HG03066 (cell line): ENCODE measurements around the gene SH3RF2.
"Not testable (repeated sequence)": the region's sequence is repeated elsewhere in the genome, so short reads cannot be mapped to it uniquely, and the experiment has no call there.

Experiments used
- ATAC-seq: cut with Tn5 transposase; IDR thresholded peaks from one replicate; pipeline ENCODE4 v1.9.1; 2021; ENCODE audit warnings: low read depth; ENCODE audit not compliant: unreplicated experiment

The SH3RF2 gene

DNA sequence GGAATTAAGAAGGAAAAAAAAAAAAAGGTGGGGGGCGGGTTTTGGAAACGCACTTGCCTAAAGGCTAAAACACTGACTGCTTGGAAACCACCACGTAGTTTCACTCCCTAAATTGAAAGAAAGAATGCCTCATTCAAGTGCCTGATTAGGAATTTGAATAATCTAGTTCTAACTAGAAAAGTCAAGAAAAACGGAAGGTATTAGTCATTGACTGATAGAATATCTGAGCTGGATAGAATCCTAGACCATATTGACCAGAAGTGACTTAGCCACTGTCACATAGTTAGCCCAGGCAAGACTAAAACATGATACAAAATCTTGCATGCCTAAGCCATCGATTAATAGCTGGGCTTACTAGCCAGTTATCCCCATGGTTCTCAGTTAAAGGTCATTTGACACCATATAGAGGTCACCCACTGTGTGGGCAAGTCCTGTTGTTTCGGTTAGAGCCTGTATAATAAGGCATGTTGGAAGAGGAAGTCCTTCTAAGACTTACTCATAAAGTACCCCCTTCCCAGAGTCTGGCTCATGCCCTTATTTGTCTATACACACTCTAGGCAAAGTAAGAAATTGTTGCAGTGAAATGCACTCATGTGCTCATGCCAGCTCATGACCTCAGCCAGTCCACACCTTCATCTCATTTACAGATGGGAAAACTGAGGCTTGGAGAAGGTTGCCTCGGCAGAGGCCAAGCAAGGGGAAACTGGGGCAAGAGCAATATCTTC is 40.2 kb downstream of the SH3RF2 start:
- ATAC-seq, result no peak

DNA sequence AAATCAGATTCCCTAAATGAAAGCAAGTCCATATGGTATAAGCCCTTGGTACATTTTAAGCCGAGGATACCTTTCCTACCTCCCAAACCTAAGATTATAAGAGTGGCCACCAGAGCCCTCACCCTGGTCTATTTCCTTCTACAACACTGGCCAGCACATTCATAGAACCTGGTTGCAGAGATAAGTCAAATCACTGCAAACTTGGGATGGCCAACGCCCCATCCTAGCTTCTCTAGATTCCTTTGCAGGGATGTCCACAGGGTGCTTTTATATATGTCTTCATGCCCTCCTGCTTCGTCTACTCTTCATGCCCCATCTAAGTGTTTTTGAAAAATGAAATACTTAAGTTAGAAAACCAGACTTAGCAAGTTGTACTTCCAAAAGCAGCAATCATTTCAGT is 41.8 kb downstream of the SH3RF2 start:
- ATAC-seq, result no peak

DNA sequence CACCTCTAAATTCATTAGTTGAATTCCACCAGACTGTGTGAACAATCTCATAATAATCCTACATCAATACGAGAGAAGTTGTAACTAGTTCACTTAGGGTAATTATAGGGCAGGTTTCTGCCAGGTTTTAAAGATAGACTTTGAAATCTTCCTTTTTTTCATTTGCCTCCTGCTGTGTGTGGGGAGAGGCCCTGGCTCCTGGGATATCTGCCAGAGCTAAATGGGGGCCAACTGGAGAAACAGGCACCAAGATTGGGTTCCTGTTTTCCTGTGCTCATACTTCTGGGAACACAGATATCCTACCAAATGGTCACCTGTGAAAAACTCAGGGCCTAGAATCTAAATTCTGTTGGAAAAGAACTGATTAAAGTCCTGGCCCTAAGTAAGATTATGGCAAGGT is 42.3 kb downstream of the SH3RF2 start:
- no peak for ATAC-seq

DNA sequence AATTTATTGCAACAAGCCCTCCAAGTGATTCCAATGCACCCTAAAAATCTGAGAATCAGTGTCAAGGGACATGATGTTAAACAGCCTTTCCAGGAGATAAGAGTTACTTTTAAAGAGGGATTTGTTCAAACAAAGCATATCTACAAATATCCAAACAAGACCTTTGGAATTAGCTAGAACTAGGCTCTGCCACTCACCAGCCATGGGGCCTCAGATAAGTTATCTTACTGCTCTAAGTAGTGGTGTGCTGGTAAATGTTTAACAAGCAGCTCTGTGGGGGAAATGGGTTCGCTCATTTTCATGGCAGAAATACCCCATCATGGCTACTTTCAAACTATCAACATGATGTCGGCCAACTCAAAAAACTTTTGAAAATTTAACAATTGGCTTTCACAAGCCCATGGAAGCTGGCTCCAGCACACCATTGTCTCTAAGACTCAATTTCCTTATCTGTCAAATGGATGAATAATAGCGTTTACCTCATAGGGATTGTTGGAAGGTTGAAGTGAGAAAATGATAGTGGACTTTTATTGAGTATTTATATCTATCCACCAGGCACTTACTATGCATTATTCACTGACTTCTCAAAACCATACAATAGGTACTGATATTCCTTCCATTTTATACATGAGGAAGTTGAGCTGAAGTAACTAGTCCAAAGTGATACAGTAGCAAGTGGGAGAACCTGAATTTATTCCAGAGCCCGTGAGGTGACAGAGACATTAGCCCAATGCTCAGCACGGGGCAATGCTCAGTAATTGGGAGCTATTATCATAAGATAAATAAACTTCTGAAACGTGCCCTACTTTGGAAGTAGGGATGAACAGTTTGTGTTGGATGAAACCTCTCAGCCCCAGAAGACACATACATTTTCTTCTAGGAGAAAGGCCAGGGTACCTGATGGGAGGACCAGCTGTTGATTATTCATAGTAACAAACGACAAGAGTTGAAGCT is 43.2 kb downstream of the SH3RF2 start:
- ATAC-seq, result no peak

DNA sequence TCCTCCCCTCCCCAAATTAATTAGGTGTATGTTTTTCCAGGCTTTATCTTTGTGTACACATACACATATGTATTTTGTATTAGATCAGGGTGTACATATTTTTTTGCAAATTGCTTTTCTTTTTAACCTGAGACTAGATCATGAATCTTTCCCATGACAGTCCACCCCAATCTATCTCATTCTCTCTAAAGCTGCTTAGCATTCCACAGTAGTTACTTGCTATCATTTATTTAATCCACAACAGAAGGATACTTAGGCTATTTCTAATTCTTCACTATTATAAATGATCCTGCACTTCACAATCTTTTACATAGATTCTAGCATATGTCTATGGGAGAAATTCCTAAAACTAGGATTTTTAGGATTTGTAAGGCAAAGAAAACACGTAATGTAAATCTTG is 43.9 kb downstream of the SH3RF2 start:
- ATAC-seq, result no peak

DNA sequence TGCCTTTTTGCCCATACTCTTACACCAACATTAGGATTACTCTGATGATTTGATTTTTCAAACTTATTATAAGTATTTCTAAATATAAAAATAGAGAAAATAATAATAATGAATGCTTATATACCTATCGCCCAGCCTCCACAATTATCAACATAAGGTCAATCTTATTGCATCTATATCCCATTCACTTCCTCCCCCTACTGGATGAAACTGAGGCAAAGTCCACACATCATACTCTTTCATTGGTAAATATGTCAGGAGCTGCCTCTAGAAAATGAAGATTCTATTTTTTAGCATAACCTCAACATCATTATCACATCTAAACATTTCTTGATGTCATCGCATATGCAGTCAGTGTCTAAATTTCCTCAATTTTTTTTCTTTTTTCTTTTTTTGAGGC is 44.3 kb downstream of the SH3RF2 start:
- ATAC-seq, result no peak

DNA sequence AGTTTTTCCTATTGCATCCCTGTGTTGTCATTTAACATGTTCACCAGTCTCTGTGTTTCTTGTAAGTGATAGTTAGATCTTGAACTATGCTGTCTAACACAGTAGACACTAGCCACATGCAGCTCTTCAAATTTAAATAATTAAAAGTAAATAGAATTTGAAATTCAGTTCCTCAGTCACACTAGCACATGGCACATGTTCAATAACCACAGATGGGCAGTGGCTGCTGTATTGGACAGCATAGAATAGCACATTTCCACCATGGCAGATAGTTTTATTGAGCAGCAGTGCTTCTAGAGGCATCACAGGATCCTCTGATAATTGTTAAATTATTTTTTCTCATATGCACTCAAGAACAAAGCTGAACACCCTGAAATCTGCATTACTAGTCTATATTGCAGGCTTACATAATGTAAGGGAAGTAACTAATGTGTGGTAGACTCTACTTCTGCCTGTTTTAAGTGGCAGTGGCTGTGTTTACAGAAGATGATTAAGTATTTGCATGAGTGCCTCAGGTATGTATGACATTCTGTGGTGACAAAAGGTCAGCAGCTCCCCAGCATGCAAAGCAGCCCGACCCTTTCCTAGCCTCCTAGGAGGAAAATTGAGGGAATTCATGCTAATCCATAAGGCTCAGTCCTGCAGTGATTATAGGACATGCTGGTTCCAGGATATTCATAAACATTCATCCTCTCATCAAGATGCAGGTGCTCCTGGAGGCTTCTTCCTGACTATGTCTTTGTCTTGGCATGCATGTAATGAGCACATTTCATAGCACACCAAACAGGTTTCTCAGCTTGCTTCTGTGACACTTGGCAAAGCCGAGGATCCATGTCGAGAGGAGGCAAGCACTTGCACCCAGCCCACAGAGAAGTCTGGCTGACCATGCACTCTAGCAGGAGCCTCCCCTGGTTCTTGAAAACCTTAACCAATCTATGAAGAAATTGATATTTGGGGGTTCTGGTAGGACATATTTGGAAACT is 45.5 kb downstream of the SH3RF2 start:
- ATAC-seq, result no peak

DNA sequence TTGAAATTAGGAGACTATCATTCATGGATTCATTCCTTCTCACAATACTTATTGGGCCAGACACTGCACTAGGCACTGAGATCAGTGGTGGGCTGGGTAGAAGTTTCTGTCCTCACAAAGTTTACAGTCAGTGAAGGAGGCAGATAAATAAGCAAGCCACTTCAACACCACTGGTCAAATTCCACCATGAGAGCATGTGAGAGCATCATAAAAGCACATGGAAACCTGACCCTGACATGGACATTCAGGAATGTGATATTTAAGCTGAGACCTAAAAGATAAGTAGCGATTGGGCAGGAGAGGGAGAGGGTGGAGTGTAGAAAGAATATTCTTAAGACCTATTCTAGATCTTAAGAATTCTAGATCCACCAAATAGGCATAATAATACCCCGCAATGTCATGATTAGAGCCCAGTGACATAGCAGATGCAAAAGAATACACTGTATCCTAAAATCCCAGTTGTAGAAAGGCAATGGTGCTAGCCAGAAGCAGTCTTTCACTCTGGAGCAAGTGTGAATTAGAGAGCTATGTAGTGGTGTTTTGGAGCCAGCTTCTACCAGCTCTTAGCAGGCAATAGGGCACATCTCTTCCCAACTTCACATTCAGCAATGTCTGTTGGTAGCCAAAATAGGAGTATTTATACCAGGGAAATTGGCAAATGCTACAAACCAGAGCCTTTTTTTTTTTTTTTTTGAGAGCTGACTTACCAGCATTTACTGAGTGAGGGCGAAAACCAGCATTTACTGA is 46.4 kb downstream of the SH3RF2 start:
- no peak for ATAC-seq

DNA sequence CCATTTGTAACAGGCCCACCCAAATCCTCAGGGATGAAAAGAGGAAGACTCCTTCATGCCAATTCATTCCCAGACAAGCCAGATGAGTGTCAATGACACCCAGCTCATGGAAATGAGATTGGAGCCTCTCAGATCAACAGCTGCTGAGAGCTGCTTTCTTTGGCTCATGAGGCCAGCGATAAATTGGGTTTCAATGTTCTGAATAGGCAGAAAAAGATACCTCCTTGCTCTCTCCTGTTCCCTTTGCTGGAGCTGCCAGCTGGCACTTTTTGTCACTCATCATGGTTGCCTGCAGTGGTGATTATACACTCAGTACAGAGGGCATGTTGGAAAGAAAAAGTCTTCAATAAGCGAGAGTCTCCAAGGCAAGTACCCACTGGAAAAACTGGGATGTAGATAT is 47.1 kb downstream of the SH3RF2 start:
- ATAC-seq, result no peak

DNA sequence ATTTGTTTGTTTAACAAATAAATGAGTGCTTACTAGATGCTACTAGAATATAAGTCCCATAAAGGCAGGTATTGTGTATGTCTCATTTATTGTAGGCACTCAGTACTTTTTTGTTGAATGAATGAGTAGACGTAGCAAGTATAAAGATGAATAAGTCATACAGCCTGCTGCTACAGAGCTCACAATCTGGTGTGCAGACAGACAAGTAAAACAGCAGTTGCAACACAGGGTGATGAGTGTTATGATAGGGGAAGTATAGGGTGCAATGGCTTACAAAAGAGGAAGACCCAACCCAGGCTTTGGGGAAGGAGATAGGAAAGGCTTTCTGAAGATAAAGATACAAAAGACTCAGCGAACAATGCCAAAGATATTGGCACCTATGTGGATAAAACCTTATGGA is 47.7 kb downstream of the SH3RF2 start:
- no peak for ATAC-seq

DNA sequence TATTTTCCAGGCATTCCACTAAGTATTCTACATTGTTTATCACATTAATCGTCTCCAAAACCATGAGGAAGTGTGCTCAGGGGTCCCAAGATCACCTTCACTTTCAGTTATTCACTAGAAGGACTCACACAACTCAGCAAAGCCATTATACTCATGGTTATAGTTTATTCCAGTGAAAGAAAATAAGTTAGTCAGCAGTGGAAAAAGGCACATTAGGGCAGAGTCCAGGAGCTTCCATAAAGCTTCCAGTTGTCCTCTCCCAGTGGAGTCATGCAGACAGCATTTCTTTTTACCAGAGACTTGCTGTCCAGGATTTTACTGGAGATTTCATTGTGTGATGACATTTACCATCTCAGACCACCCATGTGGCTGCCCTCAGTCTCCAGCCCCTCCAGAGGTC is 51.5 kb downstream of the SH3RF2 start:
- no peak for ATAC-seq

DNA sequence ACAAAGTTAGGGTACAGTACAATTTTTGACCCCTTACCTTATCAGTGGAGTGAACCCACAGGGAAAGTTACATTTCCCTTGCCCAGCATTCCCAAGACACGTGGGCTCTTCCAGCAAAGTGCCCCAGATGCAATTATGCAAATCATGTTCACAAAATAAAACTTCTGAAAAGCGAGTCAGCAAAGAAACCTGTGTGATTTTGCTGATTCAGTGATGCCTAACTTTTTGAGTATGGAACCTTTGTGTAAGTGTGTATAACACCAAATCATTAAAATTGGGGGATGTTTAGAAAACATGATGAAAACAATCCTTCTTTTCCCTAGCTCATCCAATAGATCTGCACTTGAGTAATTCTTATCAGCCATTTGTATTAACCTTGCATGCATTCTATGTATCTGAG is 52.6 kb downstream of the SH3RF2 start:
- ATAC-seq, result no peak

DNA sequence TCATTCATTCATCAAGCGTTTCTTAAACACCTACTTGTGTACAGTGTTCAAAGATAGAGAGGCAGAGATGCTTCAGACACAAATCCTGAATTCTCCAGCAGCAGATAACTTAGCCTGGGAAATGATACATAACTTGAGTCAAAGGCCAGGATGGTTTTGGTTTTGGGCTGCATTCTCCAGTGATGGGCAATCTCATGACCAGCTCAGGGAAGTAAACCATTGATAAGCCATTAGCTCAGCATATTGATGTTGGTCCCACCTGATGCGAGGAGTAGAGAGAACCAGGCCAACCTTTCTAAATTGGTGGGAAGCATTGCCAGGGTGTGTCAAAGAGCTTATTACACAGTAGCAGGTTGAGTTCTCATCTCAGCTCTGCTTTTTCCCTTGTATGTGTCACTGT is 53.0 kb downstream of the SH3RF2 start:
- ATAC-seq, result no peak

DNA sequence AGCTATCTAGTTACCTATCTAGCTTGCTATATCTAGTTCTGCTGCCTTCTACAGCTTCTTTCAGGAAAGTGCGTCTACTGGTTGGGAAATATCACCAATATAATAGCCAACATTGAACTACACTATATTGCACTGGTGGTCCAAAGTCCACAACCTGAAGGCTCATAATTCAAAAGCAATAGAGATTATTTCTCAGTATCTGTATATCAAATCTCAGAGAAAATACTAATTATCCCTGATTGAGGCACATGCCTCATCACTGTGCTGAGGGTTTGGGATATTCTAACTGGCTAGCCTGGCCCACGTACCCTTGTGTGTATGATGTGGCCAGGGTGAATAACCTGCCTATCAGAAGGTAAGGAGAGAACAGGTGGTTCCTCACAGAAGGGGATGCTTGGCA is 53.8 kb downstream of the SH3RF2 start:
- no peak for ATAC-seq

DNA sequence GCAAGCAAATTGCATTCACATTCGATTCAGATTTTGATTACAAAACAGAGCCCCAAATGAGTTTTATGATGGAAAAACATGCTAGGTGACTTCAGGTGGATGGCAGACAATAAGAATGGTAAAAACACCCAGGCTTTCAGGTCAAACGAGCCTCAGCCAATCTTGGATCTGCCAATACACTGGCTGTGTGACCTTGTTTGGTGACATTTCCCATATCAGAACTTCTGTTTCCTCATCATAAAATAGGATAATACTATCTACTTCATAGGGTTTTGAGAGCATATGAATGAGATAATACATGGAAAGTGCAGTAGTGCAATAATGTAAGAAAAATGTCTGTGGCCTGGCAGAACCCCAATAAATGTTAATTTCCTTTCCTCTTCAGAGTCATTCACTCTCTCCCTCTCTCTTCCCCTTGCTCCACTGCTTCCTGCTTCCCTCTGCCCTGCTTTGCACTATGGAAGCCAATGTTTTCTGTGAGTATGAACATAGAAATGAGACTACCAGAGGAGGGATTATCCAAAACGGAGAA is 54.7 kb downstream of the SH3RF2 start:
- no peak for ATAC-seq

DNA sequence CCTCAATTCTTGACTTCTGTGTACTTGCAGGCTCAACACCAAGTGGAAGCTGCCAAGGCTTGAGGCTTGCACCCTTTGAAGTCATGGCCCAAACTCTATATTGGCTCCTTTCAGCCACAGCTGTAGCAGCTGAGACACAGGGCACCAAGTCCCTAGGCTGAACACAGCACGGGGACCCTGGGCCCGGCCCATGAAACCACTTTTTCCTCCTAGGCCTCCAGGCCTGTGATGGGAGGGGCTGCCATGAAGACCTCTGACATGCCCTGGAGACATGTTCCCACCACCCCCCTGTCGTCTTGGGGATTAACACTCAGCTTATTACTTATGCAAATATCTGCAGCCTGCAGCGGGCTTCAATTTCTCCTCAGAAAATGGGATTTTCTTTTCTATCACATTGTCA is 57.2 kb downstream of the SH3RF2 start:
- not testable (repeated sequence) for ATAC-seq

DNA sequence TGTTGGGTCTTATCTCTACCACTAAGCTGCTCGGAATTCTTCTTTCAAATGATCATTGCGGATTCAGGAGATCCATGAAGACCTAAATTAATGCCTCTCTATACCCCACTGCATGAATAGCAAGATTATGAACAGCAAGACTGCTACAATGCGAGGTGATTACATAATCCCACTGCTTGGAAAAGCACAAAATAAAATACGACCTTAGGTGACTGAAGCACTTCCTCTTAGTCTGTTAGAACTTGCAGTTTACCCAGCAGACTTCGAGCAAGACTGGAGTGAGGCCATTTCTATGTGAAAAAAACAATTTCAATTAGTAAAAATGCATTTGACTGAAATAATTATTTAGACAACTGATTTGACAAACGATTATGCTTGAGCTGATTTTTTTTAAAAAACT is 59.8 kb downstream of the SH3RF2 start:
- ATAC-seq, result no peak

DNA sequence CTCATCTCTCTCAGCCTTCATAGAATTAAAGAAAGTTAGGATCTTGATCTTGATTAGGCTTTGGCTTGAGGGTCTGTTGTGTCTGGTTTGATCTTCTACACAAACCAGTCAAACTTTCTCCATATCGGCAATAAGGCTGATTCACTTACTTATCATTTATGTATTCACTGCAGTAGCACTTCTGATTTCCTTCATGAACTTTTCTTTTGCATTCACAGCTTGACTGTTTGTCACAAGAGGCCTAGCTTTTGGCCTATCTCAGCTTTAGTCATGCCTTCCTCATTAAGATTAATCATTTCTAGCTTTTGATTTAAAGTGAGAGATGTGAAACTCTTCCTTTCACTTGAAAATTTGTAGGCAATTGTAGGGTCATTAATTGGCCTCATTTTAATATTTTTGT is 62.8 kb downstream of the SH3RF2 start:
- ATAC-seq, result no peak

DNA sequence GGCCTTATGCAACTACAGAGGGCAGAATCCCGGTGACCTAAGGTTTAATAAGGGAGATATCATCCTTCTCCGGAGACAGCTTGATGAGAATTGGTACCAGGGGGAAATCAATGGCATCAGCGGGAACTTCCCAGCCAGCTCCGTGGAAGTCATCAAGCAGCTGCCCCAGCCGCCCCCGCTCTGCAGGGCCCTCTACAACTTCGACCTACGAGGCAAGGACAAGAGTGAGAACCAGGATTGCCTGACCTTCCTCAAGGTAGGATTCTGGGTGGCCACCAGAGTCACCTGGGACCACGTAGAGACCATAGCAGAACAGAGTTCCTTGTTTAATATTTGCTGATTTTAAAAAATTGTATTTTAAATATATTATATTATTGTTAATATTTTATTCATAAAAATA is 63.7 kb downstream of the SH3RF2 start:
- no peak for ATAC-seq
